IPS-18c (cell line): ENCODE data around the gene SVEP1.
"Not testable (repeated sequence)": the region's sequence is repeated elsewhere in the genome, so short reads cannot be mapped to it uniquely, and the experiment has no call there.

ENCODE experiments used
- H3K4me3 ChIP-seq: 2 replicates; pipeline ENCODE4 v1.7.0; 2013; ENCODE audit warnings: low read depth, mild to moderate bottlenecking, low read length, moderate library complexity; ENCODE audit not compliant: insufficient read depth
- H3K9me3 ChIP-seq: one replicate; pipeline ENCODE4 v1.6.1; 2013; ENCODE audit warnings: mild to moderate bottlenecking, low read length, moderate library complexity; ENCODE audit not compliant: control insufficient read depth, insufficient read depth

Gene SVEP1

DNA sequence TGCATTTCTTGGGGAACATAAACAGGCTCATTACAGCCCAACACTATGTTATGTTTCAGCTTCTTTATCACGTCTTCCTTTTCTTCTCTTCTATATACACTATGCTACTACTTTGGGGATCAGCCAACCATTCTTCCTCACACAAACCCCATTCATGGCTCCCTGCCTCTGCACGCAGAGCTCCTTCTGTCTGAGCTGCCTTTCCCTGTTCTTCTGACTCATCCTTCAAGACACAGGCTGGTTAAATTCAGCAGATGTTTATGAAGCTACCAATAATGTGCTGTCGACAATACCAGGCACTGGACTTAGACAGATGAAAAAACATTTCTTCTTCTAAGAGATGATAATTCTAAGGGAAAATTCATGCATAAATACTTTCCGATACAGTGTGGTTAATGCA lies 139.4 kb downstream of the SVEP1 start:
- Histone ChIP-seq H3K4me3 (no peak overlapping the region), H3K9me3 (no peaks in the 10 kb centered on the region)

DNA sequence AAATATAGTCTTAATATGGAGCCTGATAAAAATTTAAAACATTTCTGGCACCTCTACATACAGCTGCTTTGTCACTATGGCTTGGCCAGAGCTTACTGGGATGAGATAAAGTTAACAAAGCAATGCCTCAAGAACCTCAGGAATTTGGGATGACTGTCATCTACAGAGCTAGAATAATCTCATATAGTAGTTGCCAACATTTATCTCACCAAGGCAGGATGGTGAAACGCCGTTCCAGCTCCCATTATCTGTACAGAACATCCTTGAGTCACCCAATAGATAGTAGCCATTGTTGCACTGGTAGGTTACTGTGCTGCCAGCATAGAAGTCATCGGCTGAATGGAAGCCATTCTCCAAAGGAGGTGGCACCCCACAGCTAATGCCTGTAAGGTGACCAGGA lies 147.3 kb downstream of the SVEP1 start:
- Histone ChIP-seq H3K4me3 (no peak overlapping the region), H3K9me3 (no peaks in the 10 kb centered on the region)

DNA sequence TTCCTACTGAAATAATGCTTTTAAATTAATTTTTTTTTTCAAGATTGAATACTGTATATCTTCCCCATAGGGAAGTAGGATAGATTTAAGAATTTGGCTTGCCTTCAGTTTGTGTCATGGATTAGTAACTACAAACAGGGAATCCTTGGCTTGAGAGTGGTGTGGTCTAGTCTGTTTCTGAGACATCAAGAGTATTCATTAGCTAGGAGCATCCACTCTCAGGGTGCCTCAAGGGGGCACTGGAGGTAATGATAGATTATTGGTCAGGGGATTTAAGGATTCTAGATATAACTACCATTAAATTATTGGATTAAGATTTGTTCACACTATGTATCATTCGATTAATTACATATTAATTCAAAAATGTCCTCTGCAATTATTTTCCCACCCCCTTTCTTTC lies 150.1 kb downstream of the SVEP1 start:
- Histone ChIP-seq H3K4me3 (no peak overlapping the region), H3K9me3 (no peaks in the 10 kb centered on the region)

DNA sequence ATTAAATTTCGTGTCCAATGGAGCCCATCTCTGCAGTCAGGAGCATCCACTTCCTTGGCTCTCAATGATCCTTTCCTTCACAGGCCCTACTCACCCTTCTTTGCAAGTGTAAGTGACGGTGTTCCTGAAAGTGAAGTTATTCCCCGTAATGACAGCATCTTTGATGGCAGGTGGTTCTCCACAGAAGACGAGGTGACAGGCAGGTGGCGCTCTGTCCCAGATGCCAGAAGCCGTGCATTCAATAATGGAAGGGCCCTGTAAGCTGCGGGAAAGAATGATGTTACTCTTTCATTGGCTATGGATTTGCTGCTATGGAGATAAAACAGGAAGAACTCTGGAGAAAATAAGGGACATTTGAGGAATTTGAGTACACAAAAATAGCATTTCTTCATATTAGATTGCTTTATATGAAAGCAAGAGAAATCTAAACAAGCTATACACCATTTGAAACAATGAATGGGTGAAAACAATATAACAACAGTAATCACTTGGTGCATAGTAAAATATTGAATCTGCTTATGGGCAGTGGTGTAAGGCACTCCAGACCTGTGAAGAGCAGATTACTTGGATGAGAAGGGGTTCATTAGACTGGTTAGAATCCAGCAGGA lies 151.9 kb downstream of the SVEP1 start:
- Histone ChIP-seq H3K9me3 (no peaks in the 10 kb centered on the region), H3K4me3 (no peak overlapping the region)

DNA sequence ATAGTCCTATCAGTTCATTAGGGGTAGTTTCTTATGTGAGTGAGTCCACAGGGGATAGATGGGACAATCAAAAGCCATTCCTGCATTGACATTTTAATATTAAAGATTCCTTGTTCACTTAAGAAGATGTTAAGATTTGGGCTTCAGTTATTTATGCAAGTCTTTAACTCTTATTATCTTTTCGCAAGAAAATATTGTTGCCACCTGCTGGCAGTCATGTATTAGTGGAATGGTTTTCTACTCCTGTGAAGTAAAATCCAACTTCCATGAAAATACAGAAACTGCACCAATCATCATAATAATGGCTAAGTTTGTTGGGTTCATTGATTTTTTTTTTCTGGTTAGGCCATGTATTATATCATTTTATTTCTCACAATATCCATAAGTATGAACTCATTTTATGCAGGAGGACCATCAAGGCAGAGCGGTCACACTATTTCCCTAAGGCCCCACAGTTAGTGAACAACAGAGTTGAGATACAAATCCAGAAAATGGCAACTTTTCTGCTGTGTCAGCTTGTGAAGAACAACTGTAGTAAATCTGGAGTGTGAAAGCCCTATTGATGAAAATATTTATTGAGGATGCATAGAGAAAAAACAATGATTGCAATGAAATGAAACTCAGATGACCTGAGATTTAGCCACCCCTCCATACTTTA lies 153.4 kb downstream of the SVEP1 start:
- Histone ChIP-seq H3K4me3 (no peak overlapping the region), H3K9me3 (no peaks in the 10 kb centered on the region)

DNA sequence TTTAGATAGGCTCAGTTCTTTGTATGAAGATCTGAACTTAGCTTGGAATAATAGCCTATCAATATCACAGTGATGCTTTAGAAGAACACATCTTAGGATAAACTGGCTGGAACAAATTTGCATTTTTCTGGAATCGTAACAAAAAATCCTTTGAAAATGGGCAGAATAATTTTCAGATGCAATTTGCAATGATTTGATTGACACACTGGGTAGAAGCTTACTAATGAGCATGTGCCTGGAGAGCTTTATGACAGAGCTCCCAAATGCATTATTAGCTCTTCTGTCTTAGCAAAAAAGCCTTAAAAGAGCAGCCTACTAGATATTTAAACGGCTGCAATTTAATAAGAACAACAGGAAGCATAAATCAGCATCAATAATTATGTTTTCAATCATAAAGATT lies 165.1 kb downstream of the SVEP1 start:
- Histone ChIP-seq H3K9me3 (no peaks in the 10 kb centered on the region), H3K4me3 (no peak overlapping the region)

DNA sequence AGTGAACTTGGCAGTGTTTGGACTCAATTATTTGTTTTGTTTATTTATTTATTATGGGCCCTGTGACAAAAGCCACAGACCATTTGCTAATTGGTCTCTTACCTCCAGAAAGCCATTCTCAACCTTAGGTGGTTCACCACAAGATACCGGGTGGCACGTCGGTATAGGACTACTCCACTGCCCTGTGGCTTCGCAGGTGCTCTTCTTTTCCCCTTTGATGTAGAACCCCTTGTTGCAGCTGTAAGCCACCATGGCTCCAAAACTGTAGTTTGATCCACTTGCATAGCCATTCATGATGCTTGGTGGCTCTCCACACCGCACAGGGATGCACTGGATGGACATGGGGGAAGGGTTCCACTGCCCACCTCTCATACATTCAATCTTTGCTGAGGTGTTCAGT lies 168.6 kb downstream of the SVEP1 start:
- no peak overlapping the region for H3K4me3 ChIP-seq
- H3K9me3 ChIP-seq, result peaks cover 2% of the 10 kb centered on the region

DNA sequence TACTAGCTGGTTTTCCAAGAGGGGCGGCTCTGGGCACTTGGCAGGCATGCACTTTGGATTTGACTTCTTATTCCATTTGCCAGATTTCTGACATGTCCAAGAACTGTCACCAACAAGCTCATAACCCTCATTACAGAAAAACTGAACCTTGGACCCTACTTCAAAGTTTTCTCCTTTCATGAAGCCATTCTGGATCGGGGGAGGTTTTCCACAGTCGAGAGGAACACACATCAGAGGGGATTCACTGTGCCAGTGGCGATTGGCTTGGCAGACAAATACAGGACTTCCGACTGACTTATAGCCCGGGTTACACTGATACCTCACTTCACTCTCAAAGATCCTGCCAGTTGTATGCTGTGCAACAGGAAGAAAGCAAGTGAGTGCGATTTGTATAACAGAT lies 170.9 kb downstream of the SVEP1 start:
- Histone ChIP-seq H3K4me3 (no peak overlapping the region), H3K9me3 (peaks cover 2% of the 10 kb centered on the region)

DNA sequence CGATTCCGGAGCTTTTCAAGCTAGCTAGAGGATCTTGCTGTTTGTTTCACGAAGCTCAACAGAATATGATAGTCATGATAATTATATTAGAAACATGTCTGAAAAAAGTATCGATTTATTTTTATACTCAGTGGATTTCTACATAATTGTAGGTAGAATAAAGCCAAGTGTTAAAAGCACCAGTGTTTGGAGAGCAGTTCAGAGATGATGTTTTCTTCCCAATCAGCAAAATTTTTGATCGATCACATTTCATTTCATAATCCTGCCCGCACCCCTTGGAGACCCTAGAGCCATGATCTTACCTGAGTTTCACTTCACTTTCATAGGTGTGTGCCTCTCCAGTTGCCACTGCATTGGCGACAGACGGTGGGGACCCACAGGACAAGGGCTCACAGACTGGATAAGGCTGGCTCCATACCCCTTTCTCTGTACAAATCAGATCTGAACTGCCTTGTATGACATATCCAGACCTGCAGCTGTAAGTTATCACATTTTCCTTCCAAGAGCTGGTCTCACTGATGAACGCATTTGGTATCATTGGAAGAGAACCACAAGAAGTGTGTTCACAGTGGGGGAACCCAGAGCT lies 173.6 kb downstream of the SVEP1 start:
- peaks cover 2% of the 10 kb centered on the region for H3K9me3 ChIP-seq
- H3K4me3 ChIP-seq, result no peak overlapping the region

DNA sequence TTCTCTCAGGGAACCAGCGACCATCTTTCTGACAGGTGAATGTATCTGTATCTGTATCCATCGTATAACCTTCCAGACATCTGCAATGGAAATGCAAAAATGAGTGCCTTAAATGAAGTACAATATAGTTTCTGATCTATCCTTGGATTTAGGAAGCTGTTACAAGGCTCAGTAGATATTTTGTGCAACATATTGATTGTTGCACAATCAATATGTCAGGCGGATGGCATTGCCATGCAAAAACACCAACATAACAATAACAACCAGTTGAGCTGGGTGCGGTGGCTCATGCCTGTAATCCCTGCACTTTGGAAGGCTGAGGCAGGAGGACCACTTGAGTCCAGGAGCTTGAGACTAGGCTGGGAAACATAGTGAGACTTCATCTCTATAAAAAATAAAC lies 175.1 kb downstream of the SVEP1 start:
- H3K9me3 ChIP-seq, result peaks cover 2% of the 10 kb centered on the region
- no peak overlapping the region for H3K4me3 ChIP-seq

DNA sequence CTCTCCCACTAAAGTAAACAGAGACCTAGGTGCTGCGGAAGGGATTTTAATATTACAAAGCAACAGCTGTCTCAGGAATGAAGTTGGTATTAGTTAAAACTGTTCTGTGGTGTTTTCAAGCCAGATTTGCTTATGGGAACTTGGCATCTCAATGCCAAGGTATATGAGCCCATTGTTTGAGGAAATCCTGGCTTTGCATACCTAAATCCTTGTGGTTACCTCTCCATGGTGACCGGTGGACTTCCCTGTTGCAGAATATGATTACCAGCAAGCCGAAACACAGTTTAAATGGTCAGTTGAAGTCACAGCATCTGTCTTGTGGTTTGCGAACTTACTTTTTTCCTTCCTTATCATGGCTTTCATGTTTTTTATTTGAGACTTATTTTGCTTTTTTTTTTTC lies 179.6 kb downstream of the SVEP1 start:
- Histone ChIP-seq H3K9me3 (no peaks in the 10 kb centered on the region), H3K4me3 (no peak overlapping the region)

DNA sequence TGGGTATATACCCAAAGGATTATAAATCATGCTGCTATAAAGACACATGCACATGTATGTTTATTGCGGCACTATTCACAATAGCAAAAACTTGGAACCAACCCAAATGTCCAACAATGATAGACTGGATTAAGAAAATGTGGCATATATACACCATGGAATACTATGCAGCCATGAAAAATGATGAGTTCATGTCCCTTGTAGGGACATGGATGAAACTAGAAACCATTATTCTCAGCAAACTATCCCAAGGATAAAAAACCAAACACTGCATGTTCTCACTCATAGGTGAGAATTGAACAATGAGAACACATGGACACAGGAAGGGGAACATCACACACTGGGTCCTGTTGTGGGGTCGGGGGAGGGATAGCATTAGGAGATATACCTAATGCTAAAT lies 180.5 kb downstream of the SVEP1 start:
- H3K9me3 ChIP-seq, H3K4me3 ChIP-seq: not testable (repeated sequence)

DNA sequence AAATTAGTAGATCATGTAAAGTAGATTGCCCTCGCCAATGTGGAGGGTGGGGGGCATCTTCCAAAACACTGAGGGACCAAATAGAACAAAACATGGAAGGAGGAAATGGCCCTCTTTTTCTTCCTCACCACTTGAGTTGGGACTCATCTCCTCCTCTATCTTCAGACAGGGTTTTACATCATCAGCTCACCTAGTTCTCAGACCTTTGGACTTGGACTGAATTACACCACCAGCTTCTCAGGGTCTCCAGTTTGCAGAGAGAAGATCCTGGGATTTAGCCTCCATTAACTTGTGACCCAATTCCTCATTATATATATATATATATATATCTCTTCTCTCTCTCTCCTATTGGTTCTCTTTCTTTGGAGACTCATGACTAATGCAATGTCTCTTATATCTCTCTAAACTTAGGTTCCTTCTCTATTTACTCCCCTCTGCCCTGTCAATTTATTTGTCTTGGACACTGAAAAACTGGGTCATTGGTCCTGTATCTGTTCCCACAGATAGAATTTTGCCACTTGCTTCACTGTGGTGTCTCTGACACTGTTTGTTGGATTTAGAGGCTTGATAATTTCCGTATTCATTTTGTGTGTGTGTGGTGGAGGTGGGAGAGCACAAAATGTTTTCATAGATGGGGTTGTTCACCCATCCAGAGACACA lies 187.6 kb downstream of the SVEP1 start:
- Histone ChIP-seq H3K4me3 (no peak overlapping the region), H3K9me3 (no peaks in the 10 kb centered on the region)

DNA sequence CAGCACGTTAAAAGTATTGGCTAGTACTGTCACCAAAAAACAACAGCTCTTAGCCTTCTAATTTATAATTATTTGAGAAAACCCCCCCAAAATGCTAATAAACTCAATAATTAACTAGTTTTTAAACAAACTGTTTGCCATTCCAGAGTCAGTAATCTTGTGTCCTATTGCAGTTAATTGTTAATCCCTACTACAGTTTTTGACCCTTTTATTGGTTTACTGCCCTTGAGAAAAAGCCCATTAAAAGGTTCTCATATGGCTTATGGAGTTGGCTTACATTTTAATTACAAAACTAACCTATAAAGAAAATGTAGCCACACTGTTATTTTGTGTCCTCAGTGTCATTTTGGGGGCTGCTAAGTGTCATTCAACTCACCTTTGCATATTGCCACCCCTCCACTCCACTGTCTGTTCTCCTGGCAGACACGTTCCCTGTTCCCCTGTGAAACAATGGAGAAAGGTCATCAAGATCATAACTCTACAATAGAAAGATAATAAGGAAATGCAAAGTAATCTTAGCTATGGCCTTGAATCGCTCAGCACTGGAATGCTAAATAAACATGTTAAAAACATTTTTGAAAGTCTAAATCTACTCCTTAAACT lies 190.3 kb downstream of the SVEP1 start:
- Histone ChIP-seq H3K9me3 (no peaks in the 10 kb centered on the region), H3K4me3 (no peak overlapping the region)

DNA sequence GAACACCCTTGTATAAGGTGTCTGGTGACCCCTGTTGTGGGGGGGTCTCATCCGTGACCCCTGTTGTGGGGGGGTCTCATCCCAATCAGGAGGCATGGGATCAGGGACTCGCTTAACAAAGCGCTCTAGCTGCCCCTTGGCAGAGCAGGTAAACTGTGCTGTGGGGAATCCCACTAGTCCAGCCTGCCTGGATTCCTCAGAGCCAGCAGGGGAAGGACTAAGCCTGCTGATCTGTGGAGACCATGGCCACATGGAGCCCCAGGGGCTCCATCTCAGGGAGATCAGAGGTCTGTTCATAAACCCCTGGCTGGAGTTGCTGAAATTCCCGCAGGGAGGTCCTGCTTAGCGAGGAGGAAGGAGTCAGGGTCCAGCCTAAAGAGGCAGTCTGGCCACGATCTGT lies 196.1 kb downstream of the SVEP1 start:
- Histone ChIP-seq H3K4me3 (no peak overlapping the region), H3K9me3 (peaks cover 2% of the 10 kb centered on the region)

DNA sequence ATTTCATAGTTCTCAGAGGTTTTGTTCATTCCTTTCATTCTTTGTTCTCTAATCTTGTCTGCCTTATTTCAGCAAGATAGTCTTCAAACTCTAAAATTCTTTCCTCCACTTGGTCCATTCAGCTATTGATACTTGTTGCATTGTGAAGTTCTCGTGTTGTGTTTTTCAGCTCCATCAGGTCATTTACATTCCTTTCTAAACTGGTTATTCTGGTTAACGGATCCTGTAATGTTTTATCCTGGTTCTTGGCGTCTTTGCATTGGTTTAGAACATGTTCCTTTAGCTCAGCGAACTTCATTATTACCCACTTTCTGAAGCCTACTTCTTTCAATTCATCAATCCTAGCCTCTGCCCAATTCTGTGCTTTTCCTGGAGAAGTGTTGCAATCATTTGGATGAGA lies 196.8 kb downstream of the SVEP1 start:
- no peak overlapping the region for H3K4me3 ChIP-seq
- H3K9me3 ChIP-seq, result peaks cover 2% of the 10 kb centered on the region

DNA sequence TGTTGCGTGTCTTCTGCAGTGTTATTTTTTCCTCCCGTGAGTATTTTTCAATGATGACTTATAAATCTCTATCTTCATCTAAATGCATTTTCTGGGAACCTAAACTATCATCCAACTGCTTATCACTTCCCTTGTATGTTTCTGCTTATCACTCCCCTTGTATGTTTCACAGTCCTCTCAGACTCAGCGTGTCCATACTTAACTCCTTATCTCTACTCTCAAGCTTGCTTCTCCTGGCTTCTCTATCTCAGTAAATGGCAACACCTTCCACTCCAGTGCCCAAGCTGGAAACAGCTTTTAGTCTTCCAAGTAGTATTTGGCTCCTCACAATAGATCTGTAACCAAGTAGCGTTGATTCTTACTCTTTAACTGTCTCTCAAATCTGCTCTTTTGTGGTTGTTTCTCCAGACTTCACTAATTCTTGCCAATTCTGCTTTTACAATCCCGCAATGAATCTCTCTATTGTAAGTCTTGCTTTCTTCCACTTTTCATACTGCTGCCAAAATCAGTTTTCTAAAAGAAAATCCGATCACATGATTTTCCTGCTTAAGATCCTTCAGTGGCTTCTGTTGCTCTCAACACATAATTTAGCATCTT lies 208.0 kb downstream of the SVEP1 start:
- Histone ChIP-seq H3K9me3 (no peaks in the 10 kb centered on the region), H3K4me3 (no peak overlapping the region)

DNA sequence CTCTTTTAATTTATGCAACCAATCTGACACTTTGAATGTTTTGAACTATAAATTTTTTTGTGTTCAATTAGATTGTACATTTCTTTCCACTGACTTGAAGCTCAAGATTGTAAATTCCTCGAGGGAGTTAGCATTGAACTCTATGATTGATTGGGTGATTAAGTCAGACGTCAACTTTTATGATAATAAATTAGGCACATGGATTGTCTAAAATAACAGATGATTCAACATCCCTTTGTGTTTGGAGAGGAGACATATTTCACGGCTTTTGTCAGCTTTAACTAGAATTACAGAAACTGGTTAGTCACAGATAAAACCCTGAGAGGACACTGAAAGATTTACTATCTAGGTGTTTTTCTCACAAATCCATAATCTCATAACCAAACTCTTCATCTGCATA lies 209.2 kb downstream of the SVEP1 start:
- Histone ChIP-seq H3K4me3 (no peak overlapping the region), H3K9me3 (no peaks in the 10 kb centered on the region)
